ENCODE data around the gene DCANP1.

Gene DCANP1

GRCh38 chr5:135469911-135470310 lies 22.8 kb upstream of the DCANP1 start:
- no peak overlapping the region for H3K4me3 ChIP-seq (ENCODE audit: low read length)
- TF ChIP-seq ZNF274 (IDR thresholded peaks at IDR 0.05; ENCODE audit: low read depth, low read length): no peak

GRCh38 chr5:135468541-135468940 lies 21.4 kb upstream of the DCANP1 start:
- TF ChIP-seq ZNF274 (IDR thresholded peaks at IDR 0.05; ENCODE audit: low read depth, low read length): no peak

GRCh38 chr5:135467871-135468485 lies 20.8 kb upstream of the DCANP1 start:
- no peak for TF ChIP-seq ZNF274 (IDR thresholded peaks at IDR 0.05; ENCODE audit: low read depth, low read length)
- H3K4me3 ChIP-seq (ENCODE audit: low read length): no peak overlapping the region

More at GRCh38 chr5:135468541-135468940, 21.4 kb upstream of the DCANP1 start:
- H3K4me3 ChIP-seq (ENCODE audit: low read length): no peak overlapping the region

- no peak overlapping the region for H3K4me3 ChIP-seq (ENCODE audit: low read length)
- TF ChIP-seq ZNF274 (IDR thresholded peaks at IDR 0.05; ENCODE audit: low read depth, low read length): no peak
These were observed 20.0 kb upstream of the DCANP1 start for GRCh38 chr5:135467051-135467625.

GRCh38 chr5:135466178-135467050 lies 19.3 kb upstream of the DCANP1 start:
- no peak for TF ChIP-seq ZNF274 (IDR thresholded peaks at IDR 0.05; ENCODE audit: low read depth, low read length)
- H3K4me3 ChIP-seq (ENCODE audit: low read length): no peak overlapping the region

- TF ChIP-seq ZNF274 (IDR thresholded peaks at IDR 0.05; ENCODE audit: low read depth, low read length): no peak
- no peak overlapping the region for H3K4me3 ChIP-seq (ENCODE audit: low read length)
These were observed 18.4 kb upstream of the DCANP1 start for GRCh38 chr5:135465391-135466122.

- no peak overlapping the region for H3K4me3 ChIP-seq (ENCODE audit: low read length)
- no peak for TF ChIP-seq ZNF274 (IDR thresholded peaks at IDR 0.05; ENCODE audit: low read depth, low read length)
These were observed 15.2 kb upstream of the DCANP1 start for GRCh38 chr5:135462304-135462703.

GRCh38 chr5:135461481-135462151 lies 14.5 kb upstream of the DCANP1 start:
- no peak overlapping the region for H3K4me3 ChIP-seq (ENCODE audit: low read length)
- no peak for TF ChIP-seq ZNF274 (IDR thresholded peaks at IDR 0.05; ENCODE audit: low read depth, low read length)

GRCh38 chr5:135460246-135461033 lies 13.3 kb upstream of the DCANP1 start:
- no peak for TF ChIP-seq ZNF274 (IDR thresholded peaks at IDR 0.05; ENCODE audit: low read depth, low read length)
- H3K4me3 ChIP-seq (ENCODE audit: low read length): no peak overlapping the region

- no peak for TF ChIP-seq ZNF274 (IDR thresholded peaks at IDR 0.05; ENCODE audit: low read depth, low read length)
- H3K4me3 ChIP-seq (ENCODE audit: low read length): no peak overlapping the region
These were observed 11.8 kb upstream of the DCANP1 start for GRCh38 chr5:135458921-135459331.

GRCh38 chr5:135458356-135458755 lies 11.2 kb upstream of the DCANP1 start:
- no peak overlapping the region for H3K4me3 ChIP-seq (ENCODE audit: low read length)
- no peak for TF ChIP-seq ZNF274 (IDR thresholded peaks at IDR 0.05; ENCODE audit: low read depth, low read length)

- no peak for TF ChIP-seq ZNF274 (IDR thresholded peaks at IDR 0.05; ENCODE audit: low read depth, low read length)
- no peak overlapping the region for H3K4me3 ChIP-seq (ENCODE audit: low read length)
These were observed 10.4 kb upstream of the DCANP1 start for GRCh38 chr5:135457424-135458071.
